GM19238 (cell line): ENCODE measurements around the gene C1orf87.

Experiments used
- DNase-seq: peaks from one replicate; pipeline ENCODE4 v3.0.0; 2011; ENCODE audit warnings: low spot score; ENCODE audit not compliant: insufficient read length

The C1orf87 gene

DNA sequence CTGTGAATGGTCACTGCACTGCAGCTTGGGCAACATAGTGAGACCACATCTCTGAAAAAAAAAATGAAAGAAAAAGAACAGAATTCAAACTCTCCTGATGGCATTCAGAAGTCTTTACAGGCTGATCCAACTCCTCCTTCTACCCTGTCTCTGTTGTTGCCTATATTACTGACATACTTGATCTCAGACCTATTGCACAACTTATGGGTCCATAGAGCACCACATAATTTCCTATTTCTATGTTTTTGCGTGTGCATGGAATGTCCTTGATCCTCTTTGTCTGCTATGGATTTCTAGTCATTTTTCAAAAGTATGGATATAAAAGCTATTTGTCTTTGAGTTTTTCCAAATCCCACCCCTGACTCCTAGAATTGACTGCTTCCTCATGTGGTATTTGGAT is 124.6 kb downstream of the C1orf87 start:
- DNase-seq, result no peak

DNA sequence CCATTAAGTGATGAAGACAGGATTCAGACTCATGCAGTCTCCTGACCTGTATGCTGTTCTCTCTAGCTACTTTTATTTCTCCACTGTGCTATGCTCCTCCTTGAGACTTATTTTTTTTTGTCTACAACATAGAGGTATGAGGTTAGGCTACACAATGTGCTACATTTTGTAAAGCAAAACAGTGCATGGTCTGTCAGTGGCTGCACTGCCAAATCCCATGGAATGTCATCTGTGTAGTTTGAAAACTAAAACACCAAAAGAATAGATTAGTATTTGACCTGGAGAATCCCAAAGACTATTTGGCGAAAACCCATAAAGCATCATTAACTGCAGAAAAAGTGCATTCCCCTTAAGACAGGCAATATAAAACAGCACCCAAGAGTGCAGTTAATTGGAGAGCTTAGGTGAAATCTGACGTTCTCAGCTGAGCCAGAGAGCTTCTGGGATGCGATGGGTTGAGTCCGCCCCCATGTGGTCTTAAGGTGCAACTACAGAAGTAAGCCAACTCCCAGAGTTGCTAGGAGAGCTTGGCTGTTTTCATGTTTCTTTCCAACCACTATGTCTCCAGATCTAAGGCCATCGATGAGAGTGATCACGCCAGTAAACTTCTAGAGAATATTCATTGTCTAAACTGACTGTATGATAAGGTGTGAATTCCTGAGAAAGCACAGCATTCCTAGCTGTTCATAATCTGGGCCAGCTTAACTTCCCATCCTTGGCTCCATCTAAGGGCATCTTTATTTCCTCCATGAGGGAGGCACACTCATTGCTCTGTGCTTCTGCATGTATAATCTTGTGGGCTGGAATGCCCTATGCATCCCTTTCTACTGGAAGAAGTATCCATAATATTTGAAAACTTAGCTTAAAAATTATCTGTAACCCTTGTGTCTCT is 126.3 kb downstream of the C1orf87 start:
- peak; percentile 42 for DNase-seq

DNA sequence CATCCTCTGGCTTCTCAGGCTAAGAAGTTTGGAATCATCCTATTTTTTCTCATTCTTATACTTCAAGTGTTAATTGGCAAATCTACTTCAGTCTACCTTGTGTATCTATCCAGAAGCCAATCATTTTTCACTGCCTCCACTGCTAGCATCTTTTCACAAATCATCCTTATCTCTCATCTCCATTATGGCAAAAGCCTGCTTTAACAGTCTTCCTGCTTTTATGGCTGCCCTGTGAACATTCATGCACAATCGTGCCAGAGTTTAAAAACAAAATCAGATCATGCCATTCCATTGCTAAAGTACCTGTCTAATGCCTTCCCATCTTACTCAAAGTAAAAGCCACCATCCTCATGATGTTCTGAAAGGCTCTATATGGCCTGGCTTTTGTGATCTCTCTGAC is 127.8 kb downstream of the C1orf87 start:
- DNase-seq, result no peak
